GM20000 (cell line): ENCODE results near the gene CHCT1.

Experiments used
- DNase-seq: peaks from one replicate; pipeline ENCODE4 v3.0.0; 2012; ENCODE audit warnings: low spot score
- TF ChIP-seq, protein P1 (sequence below): IDR thresholded peaks from 2 replicates; pipeline ENCODE4 v1.5.1; 2012; ENCODE audit warnings: mild to moderate bottlenecking, control low read depth; ENCODE audit errors: extremely low read depth, missing control alignments

CHCT1 gene

DNA sequence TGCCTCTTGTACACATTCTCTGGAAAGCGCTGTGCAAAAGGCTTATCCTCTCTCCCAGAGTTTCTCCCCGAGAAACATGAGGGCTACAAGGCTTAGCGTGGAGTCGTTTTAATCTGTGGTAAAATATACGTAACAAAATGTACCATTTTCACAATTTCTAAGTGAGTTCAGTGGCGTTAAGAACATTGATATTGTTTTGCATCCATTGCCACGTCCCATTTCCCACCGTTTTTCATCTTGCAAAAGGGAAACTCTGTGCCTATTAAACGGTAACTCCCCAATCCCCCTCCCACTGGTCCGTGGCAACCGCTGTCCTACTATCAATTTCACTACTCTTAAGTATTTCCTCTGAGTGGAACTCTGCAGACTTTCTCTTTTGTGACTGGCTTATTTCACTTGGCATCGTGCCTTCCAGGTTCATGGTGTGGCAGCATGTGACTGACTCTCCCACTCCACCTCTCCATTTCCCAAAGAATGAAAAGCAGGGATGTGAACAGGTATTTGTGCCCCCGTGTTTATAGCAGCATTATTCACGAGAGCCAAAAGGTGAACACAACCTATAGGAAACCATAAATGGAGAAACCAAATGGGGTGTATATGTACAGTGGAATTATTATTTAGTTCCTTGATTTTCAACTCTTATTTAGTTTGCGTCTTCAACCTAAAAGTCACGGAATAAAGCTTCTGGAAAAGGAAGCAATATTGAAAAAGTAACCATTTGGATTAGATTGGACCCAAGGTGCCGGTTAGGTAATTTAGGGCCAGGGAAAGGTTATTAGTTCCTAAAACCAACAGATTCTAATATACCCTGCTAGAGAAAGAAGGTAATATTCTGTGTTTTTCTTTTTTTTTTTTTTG lies 29.2 kb upstream of the CHCT1 start:
- TF ChIP-seq, protein P1, sequence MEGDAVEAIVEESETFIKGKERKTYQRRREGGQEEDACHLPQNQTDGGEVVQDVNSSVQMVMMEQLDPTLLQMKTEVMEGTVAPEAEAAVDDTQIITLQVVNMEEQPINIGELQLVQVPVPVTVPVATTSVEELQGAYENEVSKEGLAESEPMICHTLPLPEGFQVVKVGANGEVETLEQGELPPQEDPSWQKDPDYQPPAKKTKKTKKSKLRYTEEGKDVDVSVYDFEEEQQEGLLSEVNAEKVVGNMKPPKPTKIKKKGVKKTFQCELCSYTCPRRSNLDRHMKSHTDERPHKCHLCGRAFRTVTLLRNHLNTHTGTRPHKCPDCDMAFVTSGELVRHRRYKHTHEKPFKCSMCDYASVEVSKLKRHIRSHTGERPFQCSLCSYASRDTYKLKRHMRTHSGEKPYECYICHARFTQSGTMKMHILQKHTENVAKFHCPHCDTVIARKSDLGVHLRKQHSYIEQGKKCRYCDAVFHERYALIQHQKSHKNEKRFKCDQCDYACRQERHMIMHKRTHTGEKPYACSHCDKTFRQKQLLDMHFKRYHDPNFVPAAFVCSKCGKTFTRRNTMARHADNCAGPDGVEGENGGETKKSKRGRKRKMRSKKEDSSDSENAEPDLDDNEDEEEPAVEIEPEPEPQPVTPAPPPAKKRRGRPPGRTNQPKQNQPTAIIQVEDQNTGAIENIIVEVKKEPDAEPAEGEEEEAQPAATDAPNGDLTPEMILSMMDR: no peak

DNA sequence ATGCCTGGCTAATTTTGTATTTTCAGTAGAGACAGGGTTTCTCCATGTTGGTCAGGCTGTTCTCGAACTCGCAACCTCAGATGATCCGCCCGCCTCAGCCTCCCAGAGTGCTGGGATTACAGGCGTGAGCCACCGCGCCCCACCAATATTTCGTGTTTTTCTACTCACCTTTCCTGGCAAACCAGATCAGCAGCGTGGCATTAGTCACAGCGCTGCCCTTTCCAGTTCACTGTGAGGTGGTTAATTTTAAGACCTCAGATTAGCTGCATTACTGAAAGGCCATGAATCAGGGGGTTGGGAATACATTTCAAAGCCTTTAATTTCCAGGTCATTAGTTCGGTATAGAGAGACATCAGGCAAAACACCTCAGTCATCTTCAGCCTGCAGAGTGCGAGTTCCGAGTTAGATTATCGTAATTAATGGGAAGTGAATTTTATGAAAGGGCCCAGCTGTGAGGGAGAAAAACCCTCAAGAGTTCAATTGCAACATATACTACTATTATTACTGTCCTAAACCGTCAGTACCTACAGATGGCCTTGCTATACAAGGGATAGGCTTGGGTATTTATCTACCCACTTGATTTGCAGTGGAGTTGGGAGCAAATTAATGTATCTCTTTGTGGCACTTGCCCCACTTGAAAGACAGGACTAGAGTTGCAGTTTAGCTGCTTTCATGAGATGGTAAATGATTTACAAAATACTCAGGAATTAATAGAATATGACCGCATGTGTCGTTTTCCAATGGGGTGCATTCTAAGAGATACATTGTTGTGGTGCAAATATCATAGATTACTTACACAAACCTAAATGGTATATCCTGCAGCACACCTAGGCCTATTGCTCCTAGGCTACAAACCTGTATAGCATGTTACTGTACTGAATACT lies 28.2 kb upstream of the CHCT1 start:
- TF ChIP-seq, protein P1: no peak
- no peak for DNase-seq

More for the DNA sequence above, 29.2 kb upstream of the CHCT1 start:
- peak; percentile 44 for DNase-seq

DNA sequence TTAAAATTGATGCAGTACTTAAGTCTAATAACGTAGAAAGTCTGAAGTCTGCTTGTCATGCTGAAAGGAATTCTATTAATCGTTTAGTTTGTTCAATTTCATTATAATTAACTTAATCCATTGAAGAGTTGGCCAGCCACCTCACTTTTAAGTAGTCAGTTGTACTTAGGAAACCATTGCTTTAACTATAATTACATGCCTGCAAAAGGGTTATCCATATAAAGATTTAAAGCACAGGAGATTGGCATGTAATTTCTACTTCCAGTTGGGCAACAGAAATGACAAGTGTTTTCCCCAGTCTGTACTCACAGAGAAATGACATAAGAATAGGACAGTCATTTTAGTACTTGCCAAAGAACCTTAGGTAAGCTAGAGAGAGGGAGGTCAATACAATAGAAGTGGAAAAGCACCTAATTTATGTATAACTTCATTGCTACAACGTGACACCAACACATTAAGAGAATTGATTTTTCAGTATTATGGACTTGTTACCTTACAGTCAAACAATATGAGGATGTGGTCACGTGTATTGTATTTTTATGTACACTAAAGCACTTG lies 26.7 kb upstream of the CHCT1 start:
- TF ChIP-seq, protein P1: no peak
- DNase-seq: peak; percentile 26

- TF ChIP-seq, protein P1: no peak
Observed at GRCh38 chr17:60396412-60396811, 25.9 kb upstream of the CHCT1 start.

GRCh38 chr17:60398227-60398959 lies 23.9 kb upstream of the CHCT1 start:
- TF ChIP-seq, protein P1: no peak
- peak; percentile 37 for DNase-seq

More at GRCh38 chr17:60396412-60396811, 25.9 kb upstream of the CHCT1 start:
- no peak for DNase-seq

- DNase-seq: no peak
- TF ChIP-seq, protein P1: no peak
Observed at GRCh38 chr17:60401819-60402218, 20.5 kb upstream of the CHCT1 start.
